Measurements from ENCODE around the gene MACC1.

MACC1 gene

GRCh38 chr7:20217193-20217948 lies at the start of gene MACC1:
Gene MACC1 (minus strand): TSS chr7:20217384. CDS start chr7:20161862, 55,522 bp downstream.
- no peak within 1 kb of the TSS for H3K4me2 ChIP-seq
- H3K36me3 ChIP-seq: no peaks in the 10 kb centered on the region
- peaks cover 22% of the 10 kb centered on the region for H3K4me1 ChIP-seq
- no peaks in the 10 kb centered on the region for H4K20me1 ChIP-seq
- H3K27ac ChIP-seq: no peak within 1 kb of the TSS
- TF ChIP-seq Cebpa-rat (IDR thresholded peaks at IDR 0.05): no peak
- no peaks in the 10 kb centered on the region for H3K9me3 ChIP-seq
- no peak within 1 kb of the TSS for H3K9ac ChIP-seq
- no peak within 1 kb of the TSS for H3K4me3 ChIP-seq
- no peaks in the 10 kb centered on the region for H3K27me3 ChIP-seq

GRCh38 chr7:20264623-20265022 lies 47.4 kb upstream of the MACC1 start:
- Histone ChIP-seq H4K20me1 (no peaks in the 10 kb centered on the region), H3K36me3 (no peaks in the 10 kb centered on the region), H3K27ac (no peak overlapping the region), H3K4me2 (no peak overlapping the region), H3K27me3 (no peaks in the 10 kb centered on the region), H3K9ac (no peak overlapping the region), H3K4me1 (no peaks in the 10 kb centered on the region), H3K9me3 (no peaks in the 10 kb centered on the region), H3K4me3 (no peak overlapping the region)
- no peak for TF ChIP-seq Cebpa-rat (IDR thresholded peaks at IDR 0.05)

GRCh38 chr7:20260223-20260622 lies 43.0 kb upstream of the MACC1 start:
- no peaks in the 10 kb centered on the region for H3K4me1 ChIP-seq
- no peaks in the 10 kb centered on the region for H4K20me1 ChIP-seq
- TF ChIP-seq Cebpa-rat (IDR thresholded peaks at IDR 0.05): no peak
- H3K4me2 ChIP-seq: no peak overlapping the region
- H3K9me3 ChIP-seq: no peaks in the 10 kb centered on the region
- H3K4me3 ChIP-seq: no peak overlapping the region
- H3K9ac ChIP-seq: no peak overlapping the region
- no peak overlapping the region for H3K27ac ChIP-seq
- no peaks in the 10 kb centered on the region for H3K36me3 ChIP-seq
- H3K27me3 ChIP-seq: no peaks in the 10 kb centered on the region

- no peaks in the 10 kb centered on the region for H3K9me3 ChIP-seq
- no peak overlapping the region for H3K4me3 ChIP-seq
- H3K36me3 ChIP-seq: no peaks in the 10 kb centered on the region
- no peak overlapping the region for H3K9ac ChIP-seq
- no peak overlapping the region for H3K27ac ChIP-seq
- no peak for TF ChIP-seq Cebpa-rat (IDR thresholded peaks at IDR 0.05)
- H3K4me1 ChIP-seq: no peaks in the 10 kb centered on the region
- H3K4me2 ChIP-seq: no peak overlapping the region
- H4K20me1 ChIP-seq: no peaks in the 10 kb centered on the region
- no peaks in the 10 kb centered on the region for H3K27me3 ChIP-seq
Measured at GRCh38 chr7:20257212-20257611, 40.0 kb upstream of the MACC1 start.

- Histone ChIP-seq H3K9ac (no peak overlapping the region), H3K4me2 (no peak overlapping the region), H3K36me3 (no peaks in the 10 kb centered on the region), H3K4me3 (no peak overlapping the region), H3K27me3 (no peaks in the 10 kb centered on the region), H3K27ac (no peak overlapping the region), H3K9me3 (no peaks in the 10 kb centered on the region), H4K20me1 (no peaks in the 10 kb centered on the region), H3K4me1 (no peaks in the 10 kb centered on the region)
- no peak for TF ChIP-seq Cebpa-rat (IDR thresholded peaks at IDR 0.05)
Measured at GRCh38 chr7:20249920-20250319, 32.7 kb upstream of the MACC1 start.

- H3K27me3 ChIP-seq: no peaks in the 10 kb centered on the region
- no peaks in the 10 kb centered on the region for H3K36me3 ChIP-seq
- no peaks in the 10 kb centered on the region for H3K4me1 ChIP-seq
- H3K9me3 ChIP-seq: no peaks in the 10 kb centered on the region
- H3K4me3 ChIP-seq: no peak overlapping the region
- no peak overlapping the region for H3K4me2 ChIP-seq
- no peaks in the 10 kb centered on the region for H4K20me1 ChIP-seq
- no peak overlapping the region for H3K27ac ChIP-seq
- TF ChIP-seq Cebpa-rat (IDR thresholded peaks at IDR 0.05): no peak
- no peak overlapping the region for H3K9ac ChIP-seq
Measured at GRCh38 chr7:20249376-20249775, 32.2 kb upstream of the MACC1 start.

- H3K27me3 ChIP-seq: no peaks in the 10 kb centered on the region
- no peak for TF ChIP-seq Cebpa-rat (IDR thresholded peaks at IDR 0.05)
Measured at GRCh38 chr7:20246236-20246635, 29.1 kb upstream of the MACC1 start.

GRCh38 chr7:20244334-20245120 lies 27.3 kb upstream of the MACC1 start:
- Histone ChIP-seq H3K27me3 (no peaks in the 10 kb centered on the region), H3K9me3 (no peaks in the 10 kb centered on the region), H4K20me1 (no peaks in the 10 kb centered on the region), H3K27ac (no peak overlapping the region), H3K4me1 (no peaks in the 10 kb centered on the region), H3K4me2 (no peak overlapping the region), H3K36me3 (no peaks in the 10 kb centered on the region), H3K9ac (no peak overlapping the region), H3K4me3 (no peak overlapping the region)
- no peak for TF ChIP-seq Cebpa-rat (IDR thresholded peaks at IDR 0.05)

More at GRCh38 chr7:20246236-20246635, 29.1 kb upstream of the MACC1 start:
- H4K20me1 ChIP-seq: no peaks in the 10 kb centered on the region
- no peak overlapping the region for H3K9ac ChIP-seq
- no peak overlapping the region for H3K4me2 ChIP-seq
- H3K4me1 ChIP-seq: no peaks in the 10 kb centered on the region
- H3K4me3 ChIP-seq: no peak overlapping the region
- no peak overlapping the region for H3K27ac ChIP-seq
- H3K9me3 ChIP-seq: no peaks in the 10 kb centered on the region
- H3K36me3 ChIP-seq: no peaks in the 10 kb centered on the region

GRCh38 chr7:20241911-20242261 lies 24.7 kb upstream of the MACC1 start:
- Histone ChIP-seq H3K36me3 (no peaks in the 10 kb centered on the region), H3K4me1 (no peaks in the 10 kb centered on the region), H4K20me1 (no peaks in the 10 kb centered on the region), H3K27me3 (no peaks in the 10 kb centered on the region), H3K9me3 (no peaks in the 10 kb centered on the region), H3K4me3 (no peak overlapping the region), H3K4me2 (no peak overlapping the region), H3K27ac (no peak overlapping the region), H3K9ac (no peak overlapping the region)
- TF ChIP-seq Cebpa-rat (IDR thresholded peaks at IDR 0.05): no peak

- Histone ChIP-seq H3K36me3 (no peaks in the 10 kb centered on the region), H3K4me1 (no peaks in the 10 kb centered on the region), H3K9ac (no peak overlapping the region), H3K27me3 (no peaks in the 10 kb centered on the region), H3K27ac (no peak overlapping the region), H4K20me1 (no peaks in the 10 kb centered on the region), H3K4me2 (no peak overlapping the region), H3K9me3 (no peaks in the 10 kb centered on the region), H3K4me3 (no peak overlapping the region)
- no peak for TF ChIP-seq Cebpa-rat (IDR thresholded peaks at IDR 0.05)
Measured at GRCh38 chr7:20241194-20241910, 24.2 kb upstream of the MACC1 start.
